GM15510 (cell line): ENCODE measurements around the gene GSTT4.

Experiments used
- POLR2A ChIP-seq: IDR thresholded peaks from 3 replicates; pipeline ENCODE4 v1.6.1; 2011; ENCODE audit warnings: borderline replicate concordance; ENCODE audit not compliant: insufficient read length; ENCODE audit errors: extremely low read depth

Gene GSTT4

GRCh38 chr22:24029304-24029703, 24.1 kb upstream of the GSTT4 start:
- no peak for TF ChIP-seq POLR2A

GRCh38 chr22:24028533-24028932, 23.3 kb upstream of the GSTT4 start:
- TF ChIP-seq POLR2A: no peak

GRCh38 chr22:24027991-24028390, 22.7 kb upstream of the GSTT4 start:
- TF ChIP-seq POLR2A: no peak

GRCh38 chr22:24027389-24027975, 22.2 kb upstream of the GSTT4 start:
- TF ChIP-seq POLR2A: no peak

- no peak for TF ChIP-seq POLR2A
These were observed 21.5 kb upstream of the GSTT4 start for GRCh38 chr22:24026733-24027132.

GRCh38 chr22:24026056-24026455, 20.8 kb upstream of the GSTT4 start:
- TF ChIP-seq POLR2A: no peak

- no peak for TF ChIP-seq POLR2A
These were observed 20.2 kb upstream of the GSTT4 start for GRCh38 chr22:24025475-24025874.

- no peak for TF ChIP-seq POLR2A
These were observed 19.1 kb upstream of the GSTT4 start for GRCh38 chr22:24024354-24024753.

- TF ChIP-seq POLR2A: no peak
These were observed 18.0 kb upstream of the GSTT4 start for GRCh38 chr22:24023204-24023789.

GRCh38 chr22:24021304-24021703, 16.1 kb upstream of the GSTT4 start:
- no peak for TF ChIP-seq POLR2A

- TF ChIP-seq POLR2A: no peak
These were observed 10.9 kb upstream of the GSTT4 start for GRCh38 chr22:24016156-24016555.

GRCh38 chr22:24011735-24012068, 6.4 kb upstream of the GSTT4 start:
- TF ChIP-seq POLR2A: no peak

GRCh38 chr22:24010018-24010391, 4.8 kb upstream of the GSTT4 start:
- no peak for TF ChIP-seq POLR2A

- TF ChIP-seq POLR2A: no peak
These were observed 4.2 kb upstream of the GSTT4 start for GRCh38 chr22:24009227-24010017.

GRCh38 chr22:24008381-24009226, 3.4 kb upstream of the GSTT4 start:
- TF ChIP-seq POLR2A: no peak
